ENCODE results near the gene POC1A. TPM values are rescaled to one million over a fixed set of nuclear protein-coding genes. Genes with fewer than 3 reads are reported as not detected.
"Not testable (repeated sequence)": the region's sequence is repeated elsewhere in the genome, so short reads cannot be mapped to it uniquely, and the experiment has no call there.

The POC1A gene
- polyA plus RNA-seq, 1 of the 3 experiments (the other 2 are of a cell fraction): 11.7 TPM

DNA sequence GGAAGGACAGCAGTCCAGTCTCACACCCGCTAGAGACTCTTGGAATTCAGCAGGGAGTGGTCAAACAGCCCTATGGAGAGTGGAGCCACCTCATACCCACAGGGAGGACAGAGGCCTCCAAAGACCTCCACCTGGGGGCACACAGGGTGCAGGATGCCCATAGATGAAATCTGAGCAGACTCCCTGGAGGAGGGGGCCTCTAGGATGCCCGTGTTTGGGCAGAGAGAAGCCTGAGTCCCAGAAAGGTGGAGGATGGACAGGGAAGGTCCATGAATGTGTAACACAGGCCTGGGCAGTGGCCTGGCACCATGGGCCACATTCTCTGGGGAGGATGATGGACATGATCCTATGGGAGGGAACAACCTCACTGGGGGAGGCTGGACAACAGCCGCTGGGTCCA is 119.6 kb downstream of the POC1A start:
- Histone ChIP-seq H3F3A (replicated peaks; ENCODE audit: insufficient read depth) (no peaks in the 10 kb centered on the region), H3K9me2 (no peaks in the 10 kb centered on the region), H3K4me1 (ENCODE audit: control insufficient read depth in 1 of 2, insufficient read depth in 2 of 2, low read depth in 1 of 2, low read length in 1 of 2) (peaks cover 0 to 97% of the 10 kb centered on the region in 2 experiments; a peak in 2 of 4 replicates), H3K27me3 (ENCODE audit: insufficient read depth) (no peaks in the 10 kb centered on the region), H3K9ac (no peak overlapping the region), H3K4me2 (no peak overlapping the region), H3K9me3 (no peaks in the 10 kb centered on the region), H3K36me3 (replicated peaks in 1 of 2; ENCODE audit: control insufficient read depth in 1 of 2, insufficient read depth in 2 of 2, low read length in 1 of 2) (no peaks in the 10 kb centered on the region), H3K27ac (ENCODE audit: low read depth in 2 of 2, low read length in 1 of 2) (peak overlapping the region in 1 of 2 experiments; percentile 100; a peak in 2 of 4 replicates), H2AFZ (ENCODE audit: low read depth) (no peak overlapping the region), H3K79me2 (ENCODE audit: insufficient read depth) (no peaks in the 10 kb centered on the region), H3K4me3 (ENCODE audit: low read depth in 2 of 2, low read length in 1 of 2) (no peak overlapping the region), H4K20me1 (ENCODE audit: insufficient read depth) (no peaks in the 10 kb centered on the region)
- no peak for TF ChIP-seq ELF1 (IDR thresholded peaks at IDR 0.05)
- no peak for TF ChIP-seq SMC3 (IDR thresholded peaks at IDR 0.05; ENCODE audit: low read depth, low read length)
- no peak for TF ChIP-seq RXRA (IDR thresholded peaks at IDR 0.05; ENCODE audit: borderline replicate concordance, low read depth)
- no peak for TF ChIP-seq EZH2phosphoT487 (IDR thresholded peaks at IDR 0.05; ENCODE audit: borderline replicate concordance, low read depth)
- TF ChIP-seq TAF1 (IDR thresholded peaks at IDR 0.05; ENCODE audit: borderline replicate concordance, low read depth, low read length): no peak
- TF ChIP-seq NFIC (IDR thresholded peaks at IDR 0.05; ENCODE audit: borderline replicate concordance): no peak
- no peak for TF ChIP-seq CHD2 (IDR thresholded peaks at IDR 0.05; ENCODE audit: low read length, partially characterized antibody)
- TF ChIP-seq MAX (IDR thresholded peaks at IDR 0.05; ENCODE audit: low read depth): no peak
- no peak for TF ChIP-seq RAD21 (IDR thresholded peaks at IDR 0.05; ENCODE audit: low read length)
- TF ChIP-seq GATA2 (CRISPR knock-in tag; IDR thresholded peaks at IDR 0.05): no peak
- TF ChIP-seq, protein P1, sequence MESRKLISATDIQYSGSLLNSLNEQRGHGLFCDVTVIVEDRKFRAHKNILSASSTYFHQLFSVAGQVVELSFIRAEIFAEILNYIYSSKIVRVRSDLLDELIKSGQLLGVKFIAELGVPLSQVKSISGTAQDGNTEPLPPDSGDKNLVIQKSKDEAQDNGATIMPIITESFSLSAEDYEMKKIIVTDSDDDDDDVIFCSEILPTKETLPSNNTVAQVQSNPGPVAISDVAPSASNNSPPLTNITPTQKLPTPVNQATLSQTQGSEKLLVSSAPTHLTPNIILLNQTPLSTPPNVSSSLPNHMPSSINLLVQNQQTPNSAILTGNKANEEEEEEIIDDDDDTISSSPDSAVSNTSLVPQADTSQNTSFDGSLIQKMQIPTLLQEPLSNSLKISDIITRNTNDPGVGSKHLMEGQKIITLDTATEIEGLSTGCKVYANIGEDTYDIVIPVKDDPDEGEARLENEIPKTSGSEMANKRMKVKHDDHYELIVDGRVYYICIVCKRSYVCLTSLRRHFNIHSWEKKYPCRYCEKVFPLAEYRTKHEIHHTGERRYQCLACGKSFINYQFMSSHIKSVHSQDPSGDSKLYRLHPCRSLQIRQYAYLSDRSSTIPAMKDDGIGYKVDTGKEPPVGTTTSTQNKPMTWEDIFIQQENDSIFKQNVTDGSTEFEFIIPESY (IDR thresholded peaks at IDR 0.05; ENCODE audit: borderline replicate concordance, low read depth): no peak
- no peak for TF ChIP-seq EP300 (IDR thresholded peaks at IDR 0.05; ENCODE audit: borderline replicate concordance in 1 of 2, low read depth in 1 of 2, low read length in 1 of 2)
- no peak for TF ChIP-seq TCF12 (IDR thresholded peaks at IDR 0.05)
- no peak for TF ChIP-seq SIN3A (IDR thresholded peaks at IDR 0.05; ENCODE audit: borderline replicate concordance, low read depth, low read length)
- TF ChIP-seq FOXJ3 (CRISPR knock-in tag; IDR thresholded peaks at IDR 0.05): no peak
- TF ChIP-seq MEF2A (IDR thresholded peaks at IDR 0.05; ENCODE audit: borderline replicate concordance, low read depth): no peak
- CTCF ChIA-PET: interaction anchor here (29.9 kb wide), 1 partner anchor 23 kb away, joined by 983 read pairs; no protein-coding TSS in a partner anchor
- no peak for DNase-seq
- POLR2A ChIA-PET: no interaction called here
- 94% methylated on average over 3 of the region's 3 CpGs for WGBS (ENCODE audit: low lambda C conversion rate)

- Histone ChIP-seq H3K9ac (no peak overlapping the region), H3K36me3 (replicated peaks in 1 of 2; ENCODE audit: control insufficient read depth in 1 of 2, insufficient read depth in 2 of 2, low read length in 1 of 2) (no peaks in the 10 kb centered on the region), H3K27me3 (ENCODE audit: insufficient read depth) (no peaks in the 10 kb centered on the region), H3K9me3 (no peaks in the 10 kb centered on the region), H3F3A (replicated peaks; ENCODE audit: insufficient read depth) (no peaks in the 10 kb centered on the region), H3K27ac (ENCODE audit: low read depth in 2 of 2, low read length in 1 of 2) (peak overlapping the region in 1 of 2 experiments; percentile 100; a peak in 2 of 4 replicates), H2AFZ (ENCODE audit: low read depth) (no peak overlapping the region), H3K9me2 (no peaks in the 10 kb centered on the region), H4K20me1 (ENCODE audit: insufficient read depth) (no peaks in the 10 kb centered on the region), H3K4me1 (ENCODE audit: control insufficient read depth in 1 of 2, insufficient read depth in 2 of 2, low read depth in 1 of 2, low read length in 1 of 2) (peaks cover 0 to 97% of the 10 kb centered on the region in 2 experiments; a peak in 2 of 4 replicates), H3K4me3 (ENCODE audit: low read depth in 2 of 2, low read length in 1 of 2) (no peak overlapping the region), H3K4me2 (no peak overlapping the region), H3K79me2 (ENCODE audit: insufficient read depth) (no peaks in the 10 kb centered on the region)
- WGBS (ENCODE audit: low lambda C conversion rate): 94% methylated on average over 3 of the region's 5 CpGs
- TF ChIP-seq RAD21 (IDR thresholded peaks at IDR 0.05; ENCODE audit: low read length) (no peak), MEF2A (IDR thresholded peaks at IDR 0.05; ENCODE audit: borderline replicate concordance, low read depth) (no peak), RFX5 (IDR thresholded peaks at IDR 0.05; ENCODE audit: low read length) (no peak), FOSL2 (IDR thresholded peaks at IDR 0.05; ENCODE audit: borderline replicate concordance, low read depth) (no peak)
- POLR2A ChIA-PET: no interaction called here
- DNase-seq: no peak
- CTCF ChIA-PET: interaction anchor here (3.1 to 9.8 kb wide), 2 partner anchors 29 to 89 kb away, joined by 11 to 205 read pairs; no protein-coding TSS in a partner anchor
These were observed 120.0 kb downstream of the POC1A start for GRCh38 chr3:52034212-52034611.

DNA sequence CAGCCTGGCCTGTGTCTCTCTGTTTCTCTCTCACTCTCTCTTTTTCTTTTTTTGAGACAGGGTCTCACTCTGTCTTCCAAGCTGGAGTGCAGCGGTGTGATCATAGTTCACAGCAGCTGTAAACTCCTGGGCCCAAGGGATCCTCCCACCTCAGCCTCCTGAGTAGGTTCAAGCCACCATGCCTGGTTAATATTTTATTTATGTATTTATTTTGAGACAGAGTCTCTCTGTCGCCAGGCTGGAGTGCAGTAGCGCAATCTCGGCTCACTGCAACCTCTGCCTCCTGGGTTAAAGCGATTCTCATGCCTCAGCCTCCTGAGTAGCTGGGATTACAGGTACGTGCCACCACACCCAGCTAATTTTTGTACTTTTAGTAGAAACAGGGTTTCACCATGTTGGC is 120.5 kb downstream of the POC1A start:
- not testable (repeated sequence) for H3F3A ChIP-seq (replicated peaks; ENCODE audit: insufficient read depth); H3K36me3 ChIP-seq (replicated peaks in 1 of 2; ENCODE audit: control insufficient read depth in 1 of 2, insufficient read depth in 2 of 2, low read length in 1 of 2); H3K79me2 ChIP-seq (ENCODE audit: insufficient read depth); H3K9me2 ChIP-seq; H3K4me2 ChIP-seq; H3K4me3 ChIP-seq (ENCODE audit: low read depth in 2 of 2, low read length in 1 of 2); H3K27me3 ChIP-seq (ENCODE audit: insufficient read depth); DNase-seq; H3K9me3 ChIP-seq; H4K20me1 ChIP-seq (ENCODE audit: insufficient read depth); H3K9ac ChIP-seq; H2AFZ ChIP-seq (ENCODE audit: low read depth)
- CTCF ChIA-PET: interaction anchor here (1.2 to 9.8 kb wide), 4 partner anchors 28 to 89 kb away, joined by 3 to 205 read pairs (median 7); partner anchors contain the start of genes ABHD14B and RPL29
- peak overlapping the region in 1 of 2 experiments; percentile 100; a peak in 2 of 4 replicates for H3K27ac ChIP-seq (ENCODE audit: low read depth in 2 of 2, low read length in 1 of 2)
- WGBS (ENCODE audit: low lambda C conversion rate): 88% methylated on average over 6 of the region's 6 CpGs
- POLR2A ChIA-PET: interaction anchor here (0.8 to 9.4 kb wide), 4 partner anchors 5 to 76 kb away, joined by 3 to 218 read pairs (median 26); partner anchors contain the start of gene DUSP7
- H3K4me1 ChIP-seq (ENCODE audit: control insufficient read depth in 1 of 2, insufficient read depth in 2 of 2, low read depth in 1 of 2, low read length in 1 of 2): peaks cover 0 to 97% of the 10 kb centered on the region in 2 experiments; a peak in 2 of 4 replicates
